ENCODE measurements around the gene RUNX2. TPM values are rescaled to one million over a fixed set of nuclear protein-coding genes. Genes with fewer than 3 reads are reported as not detected.

RUNX2 gene
- polyA plus RNA-seq, 1 of the 3 experiments (the other 2 are of a cell fraction): 4.4 TPM

DNA sequence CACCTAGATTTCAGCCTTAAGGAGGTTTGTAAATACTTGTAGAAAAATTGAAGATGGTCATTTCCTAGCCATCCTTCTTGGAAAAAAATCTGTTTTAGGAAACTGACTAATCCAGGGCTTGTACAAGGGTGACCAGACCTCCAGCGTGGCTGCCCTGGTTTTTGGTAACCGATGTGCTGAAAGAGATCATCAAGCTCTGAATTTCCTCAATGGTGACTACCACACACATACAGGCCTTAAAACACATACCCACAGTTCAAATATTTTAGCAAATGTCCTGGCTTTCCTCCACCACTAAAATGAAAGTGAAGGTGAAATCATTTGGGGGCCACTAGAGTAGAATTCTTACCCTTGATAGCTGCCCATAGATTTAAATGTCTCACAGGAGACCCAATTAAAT lies 264.9 kb downstream of the RUNX2 start (continued):
- TF ChIP-seq FOXM1 (IDR thresholded peaks at IDR 0.05; ENCODE audit: low read depth) (no peak), MEF2A (IDR thresholded peaks at IDR 0.05; ENCODE audit: borderline replicate concordance, low read depth) (no peak), SMC3 (IDR thresholded peaks at IDR 0.05; ENCODE audit: low read depth, low read length) (no peak), FOXJ3 (CRISPR knock-in tag; IDR thresholded peaks at IDR 0.05) (no peak)

DNA sequence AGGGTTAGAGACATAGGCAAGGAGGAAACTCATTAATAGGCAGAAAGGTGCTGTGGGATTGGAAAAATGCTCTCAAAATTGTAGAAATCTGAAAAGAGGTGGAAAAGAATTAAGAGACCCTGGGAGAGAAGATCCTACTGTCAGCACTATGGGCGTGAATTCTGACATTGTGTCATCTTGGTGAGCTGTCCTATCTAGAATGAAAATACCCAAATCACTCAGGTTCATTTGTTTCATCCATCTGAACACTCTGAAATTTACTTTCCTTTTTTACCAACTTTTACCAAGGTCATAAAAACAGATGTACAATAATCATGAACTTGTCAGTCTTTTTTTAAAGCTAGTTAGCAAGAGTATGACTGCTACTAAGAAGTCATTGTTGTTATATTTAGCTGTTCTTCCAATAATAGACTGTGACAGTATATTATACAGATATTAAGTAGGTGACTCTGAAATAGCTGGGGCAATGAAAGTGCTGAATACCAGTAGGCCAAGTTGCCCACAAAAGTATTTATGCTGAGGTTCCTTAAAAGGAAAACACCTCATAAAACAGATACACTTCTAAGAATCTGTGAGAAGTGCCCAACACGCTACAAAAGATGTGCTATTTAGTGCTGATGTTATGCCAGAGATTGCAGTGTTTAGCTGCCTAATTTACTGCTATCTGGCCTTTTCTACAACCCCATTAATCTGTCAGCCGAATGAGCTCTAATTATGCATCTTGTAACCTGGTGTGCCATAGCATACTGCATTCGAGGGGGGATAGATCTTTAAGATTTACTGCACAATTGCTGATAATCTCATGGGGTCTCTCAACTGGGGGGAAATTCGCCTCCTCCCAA lies 267.1 kb downstream of the RUNX2 start:
- H3K27ac ChIP-seq (ENCODE audit: low read depth in 2 of 2, low read length in 1 of 2): no peak overlapping the region
- no peak for DNase-seq
- H3K9me3 ChIP-seq: 0 out of 2 replicates have a peak, but pooled peaks cover 3% of the 10 kb centered on the region
- no peaks in the 10 kb centered on the region for H3K9me2 ChIP-seq
- H4K20me1 ChIP-seq (ENCODE audit: insufficient read depth): no peaks in the 10 kb centered on the region
- H3K36me3 ChIP-seq (replicated peaks in 1 of 2; ENCODE audit: control insufficient read depth in 1 of 2, insufficient read depth in 2 of 2, low read length in 1 of 2): no peaks in the 10 kb centered on the region
- H3K79me2 ChIP-seq (ENCODE audit: insufficient read depth): no peaks in the 10 kb centered on the region
- peaks cover 0 to 32% of the 10 kb centered on the region in 2 experiments; a peak in 1 of 4 replicates for H3K4me1 ChIP-seq (ENCODE audit: control insufficient read depth in 1 of 2, insufficient read depth in 2 of 2, low read depth in 1 of 2, low read length in 1 of 2)
- peaks cover 10% of the 10 kb centered on the region for H3F3A ChIP-seq (replicated peaks; ENCODE audit: insufficient read depth)
- CTCF ChIA-PET: no interaction called here
- H3K4me3 ChIP-seq (ENCODE audit: low read depth in 2 of 2, low read length in 1 of 2): no peak overlapping the region
- WGBS (ENCODE audit: low lambda C conversion rate): 41% methylated on average over 5 of the region's 5 CpGs
- H3K9ac ChIP-seq: no peak overlapping the region
- no peak overlapping the region for H3K4me2 ChIP-seq
- POLR2A ChIA-PET: no interaction called here
- no peak overlapping the region for H2AFZ ChIP-seq (ENCODE audit: low read depth)
- H3K27me3 ChIP-seq (ENCODE audit: insufficient read depth): no peaks in the 10 kb centered on the region
- TF ChIP-seq GATA2 (CRISPR knock-in tag; IDR thresholded peaks at IDR 0.05) (no peak), NFIC (IDR thresholded peaks at IDR 0.05; ENCODE audit: borderline replicate concordance) (no peak), MXI1 (IDR thresholded peaks at IDR 0.05; ENCODE audit: low read depth, low read length) (no peak), SIN3A (IDR thresholded peaks at IDR 0.05; ENCODE audit: borderline replicate concordance, low read depth, low read length) (no peak), FOXM1 (IDR thresholded peaks at IDR 0.05; ENCODE audit: low read depth) (no peak), NRF1 (IDR thresholded peaks at IDR 0.05; ENCODE audit: low read depth, low read length) (no peak), FOXJ3 (CRISPR knock-in tag; IDR thresholded peaks at IDR 0.05) (no peak), TCF12 (IDR thresholded peaks at IDR 0.05) (no peak), CHD2 (IDR thresholded peaks at IDR 0.05; ENCODE audit: low read length, partially characterized antibody) (no peak), GABPA (IDR thresholded peaks at IDR 0.05; ENCODE audit: low read depth) (no peak)
- TF ChIP-seq, protein P1, sequence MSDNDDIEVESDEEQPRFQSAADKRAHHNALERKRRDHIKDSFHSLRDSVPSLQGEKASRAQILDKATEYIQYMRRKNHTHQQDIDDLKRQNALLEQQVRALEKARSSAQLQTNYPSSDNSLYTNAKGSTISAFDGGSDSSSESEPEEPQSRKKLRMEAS (IDR thresholded peaks at IDR 0.05; ENCODE audit: low read depth): no peak
- TF ChIP-seq, protein P2, sequence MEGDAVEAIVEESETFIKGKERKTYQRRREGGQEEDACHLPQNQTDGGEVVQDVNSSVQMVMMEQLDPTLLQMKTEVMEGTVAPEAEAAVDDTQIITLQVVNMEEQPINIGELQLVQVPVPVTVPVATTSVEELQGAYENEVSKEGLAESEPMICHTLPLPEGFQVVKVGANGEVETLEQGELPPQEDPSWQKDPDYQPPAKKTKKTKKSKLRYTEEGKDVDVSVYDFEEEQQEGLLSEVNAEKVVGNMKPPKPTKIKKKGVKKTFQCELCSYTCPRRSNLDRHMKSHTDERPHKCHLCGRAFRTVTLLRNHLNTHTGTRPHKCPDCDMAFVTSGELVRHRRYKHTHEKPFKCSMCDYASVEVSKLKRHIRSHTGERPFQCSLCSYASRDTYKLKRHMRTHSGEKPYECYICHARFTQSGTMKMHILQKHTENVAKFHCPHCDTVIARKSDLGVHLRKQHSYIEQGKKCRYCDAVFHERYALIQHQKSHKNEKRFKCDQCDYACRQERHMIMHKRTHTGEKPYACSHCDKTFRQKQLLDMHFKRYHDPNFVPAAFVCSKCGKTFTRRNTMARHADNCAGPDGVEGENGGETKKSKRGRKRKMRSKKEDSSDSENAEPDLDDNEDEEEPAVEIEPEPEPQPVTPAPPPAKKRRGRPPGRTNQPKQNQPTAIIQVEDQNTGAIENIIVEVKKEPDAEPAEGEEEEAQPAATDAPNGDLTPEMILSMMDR (IDR thresholded peaks at IDR 0.05): no peak
